CD4-positive, alpha-beta T cell (primary cell): ENCODE data around the gene CEP112. TPM values are rescaled to one million over a fixed set of nuclear protein-coding genes. Genes with fewer than 3 reads are reported as not detected.

Experiments used
- ATAC-seq: fragments of 200-7000 bp; cut with Tn5 transposase; one replicate; pipeline ENCODE4 v1.10.0; 2022; ENCODE audit warnings: mild to moderate bottlenecking; ENCODE audit not compliant: poor library complexity
- CTCF ChIA-PET: fragments of 350-600 bp; sonication (Branson Sonifier 250); formaldehyde crosslinking; loops from one replicate; lab custom pipeline; 2021; ENCODE audit warnings: antibody characterized with exemption, inconsistent platforms; lab: Charles Lee
- POLR2A ChIA-PET: fragments of 350-600 bp; sonication (Branson Sonifier 250); formaldehyde crosslinking; loops from one replicate; lab custom pipeline; 2021; ENCODE audit warnings: antibody characterized with exemption, inconsistent platforms; lab: Charles Lee
- DNase-seq, 14 experiments: peaks; one replicate each; pipeline ENCODE4 v3.0.0-alpha.2; 2013 to 2020; ENCODE audit warnings: mixed read lengths in 2 of 14
- H3K27ac ChIP-seq, 2 donors: one replicate each; pipeline versions ENCODE4 v1.5.1 to v1.7.0; 2013; ENCODE audit warnings: low read length in 2 of 2, low read depth in 1 of 2, mild to moderate bottlenecking in 1 of 2
- H3K27me3 ChIP-seq, 2 experiments: 1 replicate in 1 of 2; 2 replicates in 1 of 2; pipeline versions ENCODE4 v1.6.1 to v1.7.0; 2013; ENCODE audit warnings: low read length in 2 of 2, control low read depth in 1 of 2, mild to moderate bottlenecking in 1 of 2, moderate library complexity in 1 of 2; ENCODE audit not compliant: insufficient read depth in 2 of 2, control insufficient read depth in 1 of 2
- H3K36me3 ChIP-seq: one replicate; pipeline ENCODE4 v1.6.1; 2013; ENCODE audit warnings: low read length, control low read depth; ENCODE audit not compliant: insufficient read depth
- H3K4me1 ChIP-seq: one replicate; pipeline ENCODE4 v1.6.1; 2013; ENCODE audit warnings: low read length, control low read depth; ENCODE audit not compliant: insufficient read depth
- H3K4me3 ChIP-seq: one replicate; pipeline ENCODE4 v1.5.1; 2013; ENCODE audit warnings: mild to moderate bottlenecking, low read length, moderate library complexity
- H3K9me3 ChIP-seq, 2 experiments: 1 replicate in 1 of 2; 2 replicates in 1 of 2; pipeline versions ENCODE4 v1.6.1 to v1.7.0; 2013; ENCODE audit warnings: low read length in 2 of 2, mild to moderate bottlenecking in 2 of 2, control low read depth in 1 of 2, moderate library complexity in 1 of 2; ENCODE audit not compliant: control insufficient read depth in 1 of 2, insufficient read depth in 1 of 2
- H3K27ac Mint-ChIP-seq: one replicate; pipeline ENCODE4 v1.8.0; 2020; ENCODE audit warnings: mixed read lengths
- H3K27me3 Mint-ChIP-seq: one replicate; pipeline ENCODE4 v1.8.0; 2021; ENCODE audit warnings: mixed read lengths
- H3K36me3 Mint-ChIP-seq: one replicate; pipeline ENCODE4 v1.8.0; 2021; ENCODE audit warnings: low read depth, mixed read lengths
- H3K4me1 Mint-ChIP-seq: one replicate; pipeline ENCODE4 v1.8.0; 2021; ENCODE audit warnings: low read depth, mixed read lengths
- H3K4me3 Mint-ChIP-seq: one replicate; pipeline ENCODE4 v1.8.0; 2020; ENCODE audit warnings: mild to moderate bottlenecking, mixed read lengths
- H3K9me3 Mint-ChIP-seq: one replicate; pipeline ENCODE4 v1.8.0; 2020; ENCODE audit warnings: mixed read lengths
- CTCF ChIP-seq: fragments of 200-600 bp; IDR thresholded peaks from one replicate; pipeline ENCODE4 v1.8.0; 2022; ENCODE audit warnings: antibody characterized with exemption, mild to moderate bottlenecking
- intact Hi-C, 2 experiments: fragments of 100-400 bp; cut with DNase I in 1 of 2; cut with micrococcal nuclease in 1 of 2; formaldehyde crosslinking; loops; one replicate each; pipeline versions ENCODE4 v1.15.1 to v1.9.0; 2023 to 2025; cut with DNase I, micrococcal nuclease
- total RNA-seq, 174 experiments: library from RNA in 2 of 174; stranded (reverse) in 2 of 174; gene quantifications; one replicate each; pipeline ENCODE4 v1.2.3 and lab custom pipeline; 2021 to 2026

CEP112 gene
- total RNA-seq, 2 experiments from 2014 or later: 1.6 to 2.2 TPM

- intact Hi-C loops: no loop called here
- TF ChIP-seq CTCF: no peak
- DNase-seq: no peak
- Histone ChIP-seq H3K4me3 (no peak overlapping the region), H3K4me1 (no peaks in the 10 kb centered on the region), H3K27me3 (no peaks in the 10 kb centered on the region), H3K9me3 (no peaks in the 10 kb centered on the region), H3K36me3 (no peaks in the 10 kb centered on the region), H3K27ac (no peak overlapping the region)
- ChIA-PET CTCF (no interaction called here), POLR2A (no interaction called here)
- ATAC-seq: no peak
- Mint-ChIP-seq H3K4me3 (no peak overlapping the region), H3K9me3 (no peaks in the 10 kb centered on the region), H3K27ac (no peak overlapping the region), H3K27me3 (no peaks in the 10 kb centered on the region), H3K4me1 (no peaks in the 10 kb centered on the region), H3K36me3 (no peaks in the 10 kb centered on the region)
Measured at GRCh38 chr17:65627108-65627507, 564.8 kb downstream of the CEP112 start.

GRCh38 chr17:65626451-65626850 lies 565.5 kb downstream of the CEP112 start:
- Histone ChIP-seq H3K36me3 (no peaks in the 10 kb centered on the region), H3K27ac (no peak overlapping the region), H3K4me3 (no peak overlapping the region), H3K9me3 (no peaks in the 10 kb centered on the region), H3K4me1 (no peaks in the 10 kb centered on the region), H3K27me3 (no peaks in the 10 kb centered on the region)
- Mint-ChIP-seq H3K27me3 (no peaks in the 10 kb centered on the region), H3K4me3 (no peak overlapping the region), H3K36me3 (no peaks in the 10 kb centered on the region), H3K27ac (no peak overlapping the region), H3K9me3 (no peaks in the 10 kb centered on the region), H3K4me1 (no peaks in the 10 kb centered on the region)
- POLR2A ChIA-PET: no interaction called here
- intact Hi-C loops: no loop called here
- CTCF ChIA-PET: no interaction called here
- no peak for TF ChIP-seq CTCF
- no peak for ATAC-seq
- no peak for DNase-seq

DNA sequence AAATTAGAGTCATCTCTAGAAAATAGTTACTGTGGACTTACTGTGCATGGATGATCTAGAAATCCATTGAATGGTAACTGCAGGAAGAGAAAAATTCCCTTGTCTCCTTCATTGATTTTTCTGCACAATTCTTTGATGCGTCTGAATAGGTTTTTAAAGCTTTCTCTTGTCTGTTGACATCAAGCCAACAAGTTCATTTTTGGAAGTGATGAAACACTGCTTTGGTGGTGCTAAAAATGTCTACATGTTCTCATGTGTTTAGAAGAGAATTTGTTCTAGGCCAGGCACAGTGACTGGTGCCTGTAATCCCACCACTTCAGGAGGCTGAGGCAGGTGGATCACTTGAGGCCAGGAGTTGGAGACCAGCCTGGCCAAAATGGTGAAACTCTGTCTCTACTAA lies 573.4 kb downstream of the CEP112 start:
- ATAC-seq: no peak
- H3K4me1 Mint-ChIP-seq: no peaks in the 10 kb centered on the region
- H3K27ac Mint-ChIP-seq: no peak overlapping the region
- H3K4me1 ChIP-seq: no peaks in the 10 kb centered on the region
- DNase-seq: no peak
- H3K27me3 Mint-ChIP-seq: no peaks in the 10 kb centered on the region
- ChIA-PET POLR2A (no interaction called here), CTCF (no interaction called here)
- H3K27ac ChIP-seq: no peak overlapping the region
- intact Hi-C loops: no loop called here
- H3K4me3 Mint-ChIP-seq: no peak overlapping the region
- TF ChIP-seq CTCF: no peak
- H3K27me3 ChIP-seq: no peaks in the 10 kb centered on the region
- no peak overlapping the region for H3K4me3 ChIP-seq
- H3K9me3 ChIP-seq: no peaks in the 10 kb centered on the region
- H3K9me3 Mint-ChIP-seq: no peaks in the 10 kb centered on the region
- H3K36me3 Mint-ChIP-seq: no peaks in the 10 kb centered on the region
- H3K36me3 ChIP-seq: no peaks in the 10 kb centered on the region
